SK-N-SH (cell line): ENCODE data around the gene AMZ1. TPM values are rescaled to one million over a fixed set of nuclear protein-coding genes. Genes with fewer than 3 reads are reported as not detected.

Experiments used
- CTCF ChIA-PET: fragments of 300-600, 350-600 bp; formaldehyde crosslinking; extraction: SDS; loops from one replicate; lab custom pipeline; 2021; lab: Yijun Ruan, JAX
- POLR2A ChIA-PET: fragments of 350-600 bp; sonication (Branson Sonifier 250); formaldehyde crosslinking; extraction: SDS; loops from one replicate; lab custom pipeline; 2020; ENCODE audit warnings: antibody characterized with exemption, inconsistent platforms; lab: Yijun Ruan, JAX
- DNase-seq: peaks from one replicate; pipeline ENCODE4 v3.0.0; 2012
- H2AFZ ChIP-seq: fragments of 200-600 bp; sonication (generic); 2 replicates; pipeline ENCODE4 v1.8.1; 2016; ENCODE audit warnings: antibody characterized with exemption, mild to moderate bottlenecking, low read depth
- H3F3A ChIP-seq: fragments of 200-600 bp; sonication (generic); replicated peaks from 2 replicates; pipeline ENCODE3; 2016; ENCODE audit warnings: antibody characterized with exemption, mild to moderate bottlenecking; ENCODE audit not compliant: insufficient read depth
- H3K27ac ChIP-seq, 2 experiments: fragments of 200-500 bp in 1 of 2; fragments of 200-600 bp in 1 of 2; sonication (Bioruptor generic) in 1 of 2; sonication (generic), shearing (Covaris generic) in 1 of 2; 2 replicates each; pipeline versions ENCODE4 v1.5.1 to v1.6.1; 2014 to 2016; ENCODE audit warnings: low read depth in 2 of 2, inconsistent platforms in 1 of 2, low read length in 1 of 2, mild to moderate bottlenecking in 1 of 2, mixed read lengths in 1 of 2
- H3K27me3 ChIP-seq: fragments of 200-600 bp; sonication (generic), shearing (Covaris generic); 2 replicates; pipeline ENCODE4 v1.6.1; 2016; ENCODE audit warnings: mixed run types; ENCODE audit not compliant: insufficient read depth
- H3K36me3 ChIP-seq, 2 experiments: fragments of 200-500 bp in 1 of 2; fragments of 200-600 bp in 1 of 2; sonication (Bioruptor generic) in 1 of 2; sonication (generic) in 1 of 2; replicated peaks in 1 of 2; 2 replicates each; pipeline versions ENCODE3 to v1.5.1; 2014 to 2016; ENCODE audit warnings: low read length in 1 of 2, mild to moderate bottlenecking in 1 of 2; ENCODE audit not compliant: insufficient read depth in 2 of 2, control insufficient read depth in 1 of 2
- H3K4me1 ChIP-seq, 2 experiments: fragments of 200-500 bp in 1 of 2; fragments of 200-600 bp in 1 of 2; sonication (Bioruptor generic) in 1 of 2; sonication (generic), shearing (Covaris generic) in 1 of 2; 2 replicates each; pipeline versions ENCODE4 v1.5.1 to v1.6.1; 2014 to 2016; ENCODE audit warnings: low read depth in 1 of 2, low read length in 1 of 2, mixed run types in 1 of 2; ENCODE audit not compliant: insufficient read depth in 2 of 2, control insufficient read depth in 1 of 2
- H3K4me2 ChIP-seq: fragments of 200-600 bp; sonication (generic), shearing (Covaris generic); 2 replicates; pipeline ENCODE4 v1.6.1; 2017; ENCODE audit warnings: mixed run types
- H3K4me3 ChIP-seq, 2 experiments: fragments of 200-500 bp in 1 of 2; fragments of 200-600 bp in 1 of 2; sonication (Bioruptor generic) in 1 of 2; sonication (generic), shearing (Covaris generic) in 1 of 2; 2 replicates each; pipeline versions ENCODE4 v1.5.1 to v1.8.1; 2014 to 2016; ENCODE audit warnings: low read depth in 2 of 2, inconsistent platforms in 1 of 2, low read length in 1 of 2, mild to moderate bottlenecking in 1 of 2, mixed read lengths in 1 of 2, moderate library complexity in 1 of 2
- H3K79me2 ChIP-seq: fragments of 200-600 bp; sonication (generic); 2 replicates; pipeline ENCODE4 v1.8.1; 2017; ENCODE audit warnings: mild to moderate bottlenecking; ENCODE audit not compliant: insufficient read depth
- H3K9ac ChIP-seq: fragments of 200-600 bp; sonication (generic); 2 replicates; pipeline ENCODE4 v1.6.1; 2017; ENCODE audit warnings: mixed run types
- H3K9me2 ChIP-seq: fragments of 200-600 bp; sonication (generic); 2 replicates; pipeline ENCODE4 v1.6.1; 2017; ENCODE audit warnings: mixed run types
- H3K9me3 ChIP-seq: fragments of 200-600 bp; sonication (generic); 2 replicates; pipeline ENCODE4 v1.6.1; 2017; ENCODE audit warnings: mixed run types, mild to moderate bottlenecking, moderate library complexity
- H4K20me1 ChIP-seq: fragments of 200-600 bp; sonication (generic); 2 replicates; pipeline ENCODE4 v1.6.1; 2017; ENCODE audit warnings: mild to moderate bottlenecking, mixed run types; ENCODE audit not compliant: insufficient read depth
- ELF1 ChIP-seq: IDR thresholded peaks from 2 replicates; pipeline ENCODE4 v1.4.0; 2012
- FOXJ3 ChIP-seq: sonication (generic); formaldehyde crosslinking; IDR thresholded peaks from 2 replicates; pipeline ENCODE4 v1.5.1; 2020; ENCODE audit warnings: mild to moderate bottlenecking, missing genetic modification reagents
- JUND ChIP-seq: IDR thresholded peaks from 2 replicates; pipeline ENCODE4 v1.4.0; 2012
- MXI1 ChIP-seq: IDR thresholded peaks from 2 replicates; pipeline ENCODE4 v1.6.1; 2012; ENCODE audit warnings: mild to moderate bottlenecking, low read depth, low read length, improper control_type of control experiment
- RAD21 ChIP-seq: IDR thresholded peaks from 2 replicates; pipeline ENCODE4 v1.6.1; 2012; ENCODE audit warnings: mild to moderate bottlenecking, low read length
- RXRA ChIP-seq: IDR thresholded peaks from 2 replicates; pipeline ENCODE4 v1.4.0; 2012; ENCODE audit warnings: low read depth, mild to moderate bottlenecking, borderline replicate concordance
- SIN3A ChIP-seq: IDR thresholded peaks from 2 replicates; pipeline ENCODE4 v1.6.1; 2012; ENCODE audit warnings: low read depth, mild to moderate bottlenecking, low read length, moderate library complexity, borderline replicate concordance
- SMC3 ChIP-seq: IDR thresholded peaks from 2 replicates; pipeline ENCODE4 v1.6.1; 2012; ENCODE audit warnings: low read depth, low read length, improper control_type of control experiment
- TAF1 ChIP-seq: IDR thresholded peaks from 2 replicates; pipeline ENCODE4 v1.6.1; 2012; ENCODE audit warnings: low read depth, mild to moderate bottlenecking, low read length, moderate library complexity, borderline replicate concordance
- TCF12 ChIP-seq: IDR thresholded peaks from 2 replicates; pipeline ENCODE4 v1.4.0; 2012
- WGBS: methylation state at CpG from one replicate; pipeline ENCODE4 v1.1.6; 2017; ENCODE audit warnings: low lambda C conversion rate; 5-methylcytosine and 5-hydroxymethylcytosine counted together
- polyA plus RNA-seq, 3 experiments: library from polyadenylated mRNA; depleted of rRNA; stranded (reverse); fragments of >200 nt; gene quantifications; 2 replicates each; pipeline ENCODE4 v1.2.3, GENCODE V29; 2012
- TF ChIP-seq, protein P1 (sequence below): IDR thresholded peaks from 2 replicates; pipeline ENCODE4 v1.6.1; 2012; ENCODE audit warnings: mild to moderate bottlenecking, low read depth, low read length, moderate library complexity
- TF ChIP-seq, protein P2 (sequence below): fragments of 150-350 bp; IDR thresholded peaks from 2 replicates; pipeline ENCODE4 v1.6.1; 2017; ENCODE audit warnings: antibody characterized with exemption, low read length, low read depth, borderline replicate concordance
- TF ChIP-seq, protein P3 (sequence below): fragments of 200-600 bp; sonication (generic); IDR thresholded peaks from 2 replicates; pipeline ENCODE4 v1.6.1; 2017; ENCODE audit warnings: antibody characterized with exemption, mild to moderate bottlenecking, moderate library complexity
- TF ChIP-seq, protein P4 (sequence below): IDR thresholded peaks from 2 replicates; pipeline ENCODE4 v1.4.0; 2012; ENCODE audit warnings: low read depth, borderline replicate concordance

AMZ1 gene
- polyA plus RNA-seq, 1 of the 3 experiments (the other 2 are of a cell fraction), result 0.15 TPM

DNA sequence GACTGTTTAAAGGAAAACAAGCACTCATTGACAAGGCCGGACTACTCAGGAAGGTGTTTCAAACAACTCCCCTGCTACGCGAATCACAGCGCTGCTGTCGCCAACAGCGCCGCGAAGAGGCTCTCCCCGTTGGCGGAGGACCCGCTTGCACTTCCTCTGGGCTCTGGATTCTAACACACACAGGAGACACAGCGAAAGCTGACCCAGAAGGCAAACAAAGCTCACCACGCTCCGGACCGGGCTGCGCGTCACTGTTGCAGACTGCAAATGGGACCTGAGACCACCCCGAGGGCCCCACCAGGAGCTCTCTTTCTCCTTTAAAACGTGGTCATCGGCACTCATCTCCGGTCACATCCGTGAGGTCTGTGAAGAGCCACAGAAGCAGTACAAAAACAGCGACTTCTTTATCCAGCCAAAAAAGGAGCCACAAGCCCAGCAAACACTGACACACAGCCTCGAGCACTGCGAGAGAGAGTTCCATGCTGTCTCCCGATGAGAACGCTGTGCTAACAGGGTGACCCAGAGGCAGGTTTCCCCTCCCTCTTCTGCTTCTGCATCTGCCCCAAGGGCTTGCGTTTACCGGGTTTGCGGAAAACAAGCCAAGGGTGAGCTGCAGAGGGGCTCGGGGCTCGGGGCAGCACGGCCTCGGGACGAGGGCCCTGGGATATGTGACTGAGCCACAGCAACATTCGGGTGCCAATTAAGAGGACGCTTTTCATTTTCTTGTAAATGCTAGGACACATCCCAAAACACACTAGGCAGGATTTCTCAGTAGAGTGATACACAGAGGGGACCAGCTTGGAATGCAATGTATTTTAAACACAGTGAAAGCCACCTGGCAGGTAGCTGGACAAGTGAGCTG, 41.3 kb downstream of the AMZ1 start (continued):
- TF ChIP-seq, protein P1, sequence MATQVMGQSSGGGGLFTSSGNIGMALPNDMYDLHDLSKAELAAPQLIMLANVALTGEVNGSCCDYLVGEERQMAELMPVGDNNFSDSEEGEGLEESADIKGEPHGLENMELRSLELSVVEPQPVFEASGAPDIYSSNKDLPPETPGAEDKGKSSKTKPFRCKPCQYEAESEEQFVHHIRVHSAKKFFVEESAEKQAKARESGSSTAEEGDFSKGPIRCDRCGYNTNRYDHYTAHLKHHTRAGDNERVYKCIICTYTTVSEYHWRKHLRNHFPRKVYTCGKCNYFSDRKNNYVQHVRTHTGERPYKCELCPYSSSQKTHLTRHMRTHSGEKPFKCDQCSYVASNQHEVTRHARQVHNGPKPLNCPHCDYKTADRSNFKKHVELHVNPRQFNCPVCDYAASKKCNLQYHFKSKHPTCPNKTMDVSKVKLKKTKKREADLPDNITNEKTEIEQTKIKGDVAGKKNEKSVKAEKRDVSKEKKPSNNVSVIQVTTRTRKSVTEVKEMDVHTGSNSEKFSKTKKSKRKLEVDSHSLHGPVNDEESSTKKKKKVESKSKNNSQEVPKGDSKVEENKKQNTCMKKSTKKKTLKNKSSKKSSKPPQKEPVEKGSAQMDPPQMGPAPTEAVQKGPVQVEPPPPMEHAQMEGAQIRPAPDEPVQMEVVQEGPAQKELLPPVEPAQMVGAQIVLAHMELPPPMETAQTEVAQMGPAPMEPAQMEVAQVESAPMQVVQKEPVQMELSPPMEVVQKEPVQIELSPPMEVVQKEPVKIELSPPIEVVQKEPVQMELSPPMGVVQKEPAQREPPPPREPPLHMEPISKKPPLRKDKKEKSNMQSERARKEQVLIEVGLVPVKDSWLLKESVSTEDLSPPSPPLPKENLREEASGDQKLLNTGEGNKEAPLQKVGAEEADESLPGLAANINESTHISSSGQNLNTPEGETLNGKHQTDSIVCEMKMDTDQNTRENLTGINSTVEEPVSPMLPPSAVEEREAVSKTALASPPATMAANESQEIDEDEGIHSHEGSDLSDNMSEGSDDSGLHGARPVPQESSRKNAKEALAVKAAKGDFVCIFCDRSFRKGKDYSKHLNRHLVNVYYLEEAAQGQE, result no peak
- TF ChIP-seq ELF1, result no peak
- TF ChIP-seq, protein P2, sequence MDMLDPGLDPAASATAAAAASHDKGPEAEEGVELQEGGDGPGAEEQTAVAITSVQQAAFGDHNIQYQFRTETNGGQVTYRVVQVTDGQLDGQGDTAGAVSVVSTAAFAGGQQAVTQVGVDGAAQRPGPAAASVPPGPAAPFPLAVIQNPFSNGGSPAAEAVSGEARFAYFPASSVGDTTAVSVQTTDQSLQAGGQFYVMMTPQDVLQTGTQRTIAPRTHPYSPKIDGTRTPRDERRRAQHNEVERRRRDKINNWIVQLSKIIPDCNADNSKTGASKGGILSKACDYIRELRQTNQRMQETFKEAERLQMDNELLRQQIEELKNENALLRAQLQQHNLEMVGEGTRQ, result no peak
- no peak for TF ChIP-seq SMC3
- no peak for TF ChIP-seq FOXJ3 (CRISPR knock-in tag)
- no peak for TF ChIP-seq RXRA
- TF ChIP-seq, protein P3, sequence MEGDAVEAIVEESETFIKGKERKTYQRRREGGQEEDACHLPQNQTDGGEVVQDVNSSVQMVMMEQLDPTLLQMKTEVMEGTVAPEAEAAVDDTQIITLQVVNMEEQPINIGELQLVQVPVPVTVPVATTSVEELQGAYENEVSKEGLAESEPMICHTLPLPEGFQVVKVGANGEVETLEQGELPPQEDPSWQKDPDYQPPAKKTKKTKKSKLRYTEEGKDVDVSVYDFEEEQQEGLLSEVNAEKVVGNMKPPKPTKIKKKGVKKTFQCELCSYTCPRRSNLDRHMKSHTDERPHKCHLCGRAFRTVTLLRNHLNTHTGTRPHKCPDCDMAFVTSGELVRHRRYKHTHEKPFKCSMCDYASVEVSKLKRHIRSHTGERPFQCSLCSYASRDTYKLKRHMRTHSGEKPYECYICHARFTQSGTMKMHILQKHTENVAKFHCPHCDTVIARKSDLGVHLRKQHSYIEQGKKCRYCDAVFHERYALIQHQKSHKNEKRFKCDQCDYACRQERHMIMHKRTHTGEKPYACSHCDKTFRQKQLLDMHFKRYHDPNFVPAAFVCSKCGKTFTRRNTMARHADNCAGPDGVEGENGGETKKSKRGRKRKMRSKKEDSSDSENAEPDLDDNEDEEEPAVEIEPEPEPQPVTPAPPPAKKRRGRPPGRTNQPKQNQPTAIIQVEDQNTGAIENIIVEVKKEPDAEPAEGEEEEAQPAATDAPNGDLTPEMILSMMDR, result no peak
- no peak for TF ChIP-seq JUND
- no peak for TF ChIP-seq TCF12
- TF ChIP-seq SIN3A, result no peak

DNA sequence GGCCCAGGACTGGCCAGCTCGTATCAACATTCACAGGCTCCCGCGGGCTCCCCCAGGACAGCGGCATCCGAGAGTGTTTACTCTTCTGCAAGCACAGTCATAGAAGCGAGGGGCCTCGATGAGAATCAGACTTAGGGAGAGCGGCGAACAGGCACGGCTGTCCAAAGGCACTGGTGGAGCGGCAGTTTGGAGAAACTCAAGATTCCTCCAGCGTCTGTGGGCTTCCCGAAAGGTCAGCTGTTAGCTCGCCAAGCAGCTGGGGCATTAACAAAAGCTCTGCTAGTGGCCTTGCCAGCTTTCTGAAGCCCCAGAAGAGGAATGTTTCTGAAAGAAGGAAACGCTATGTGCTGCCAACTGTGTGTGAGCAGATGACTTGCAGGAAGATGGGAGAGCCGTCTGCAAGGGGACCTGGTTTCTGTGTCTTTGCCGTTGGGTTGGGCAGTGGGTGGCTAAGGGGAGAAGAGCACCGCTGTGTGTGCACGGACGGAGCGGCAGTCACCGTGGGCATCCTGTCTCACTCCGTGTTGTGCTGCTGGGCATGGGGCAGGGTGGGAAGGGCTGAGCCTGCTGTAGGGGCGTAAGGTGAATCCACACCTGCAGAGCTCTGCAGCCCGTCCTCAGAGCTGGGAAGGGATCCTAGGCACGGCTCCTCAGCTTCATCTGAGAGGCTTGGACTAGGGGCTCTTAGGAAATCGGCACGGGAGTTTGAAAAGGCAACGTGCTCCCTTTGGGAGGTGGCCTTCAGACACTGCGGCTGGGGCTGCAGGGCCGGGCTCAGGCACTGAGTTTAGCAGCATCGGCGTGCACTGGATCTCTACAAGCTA, 42.1 kb downstream of the AMZ1 start:
- no peak for DNase-seq
- H3K79me2 ChIP-seq, result peaks cover 14% of the 10 kb centered on the region; the same call in 1 of the 2 replicates
- ChIA-PET POLR2A (no interaction called here), CTCF (interaction anchor here (0.6 to 11.1 kb wide), 4 partner anchors 14 to 163 kb away, joined by 3 to 94 read pairs (median 4); no protein-coding TSS in a partner anchor)
- no peak overlapping the region for H3K4me2 ChIP-seq
- H3K27ac ChIP-seq, result no peak overlapping the region
- no peaks in the 10 kb centered on the region for H3K27me3 ChIP-seq
- no peaks in the 10 kb centered on the region for H3K9me2 ChIP-seq
- H3K9me3 ChIP-seq, result no peaks in the 10 kb centered on the region
- H3K4me3 ChIP-seq, result no peak overlapping the region
- peaks cover 0 to 42% of the 10 kb centered on the region in 2 experiments for H3K36me3 ChIP-seq
- no peak overlapping the region for H3K9ac ChIP-seq
- peaks cover 0 to 7% of the 10 kb centered on the region in 2 experiments; a peak in 1 of 4 replicates for H3K4me1 ChIP-seq
- no peak overlapping the region for H2AFZ ChIP-seq
- H3F3A ChIP-seq, result no peaks in the 10 kb centered on the region
- peaks cover under 1% of the 10 kb centered on the region; the same call in 1 of the 2 replicates for H4K20me1 ChIP-seq
- TF ChIP-seq, protein P2, result no peak
- TF ChIP-seq RAD21 (no peak), TAF1 (no peak), SIN3A (no peak), MXI1 (no peak)
- TF ChIP-seq, protein P4, sequence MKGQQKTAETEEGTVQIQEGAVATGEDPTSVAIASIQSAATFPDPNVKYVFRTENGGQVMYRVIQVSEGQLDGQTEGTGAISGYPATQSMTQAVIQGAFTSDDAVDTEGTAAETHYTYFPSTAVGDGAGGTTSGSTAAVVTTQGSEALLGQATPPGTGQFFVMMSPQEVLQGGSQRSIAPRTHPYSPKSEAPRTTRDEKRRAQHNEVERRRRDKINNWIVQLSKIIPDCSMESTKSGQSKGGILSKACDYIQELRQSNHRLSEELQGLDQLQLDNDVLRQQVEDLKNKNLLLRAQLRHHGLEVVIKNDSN, result no peak
- TF ChIP-seq, protein P1, result no peak
- TF ChIP-seq, all 33 proteins: peak for 0
- 94% methylated on average over 30 of the region's 33 CpGs for WGBS
